Measurements from ENCODE around the gene CLASP1.

CLASP1 gene

GRCh38 chr2:121635371-121635770 is 13.9 kb downstream of the CLASP1 start:
- CTCF ChIA-PET, result interaction anchor here (0.7 to 1.4 kb wide), 2 partner anchors 11 to 83 kb away, joined by 4 to 7 read pairs; no protein-coding TSS in a partner anchor

DNA sequence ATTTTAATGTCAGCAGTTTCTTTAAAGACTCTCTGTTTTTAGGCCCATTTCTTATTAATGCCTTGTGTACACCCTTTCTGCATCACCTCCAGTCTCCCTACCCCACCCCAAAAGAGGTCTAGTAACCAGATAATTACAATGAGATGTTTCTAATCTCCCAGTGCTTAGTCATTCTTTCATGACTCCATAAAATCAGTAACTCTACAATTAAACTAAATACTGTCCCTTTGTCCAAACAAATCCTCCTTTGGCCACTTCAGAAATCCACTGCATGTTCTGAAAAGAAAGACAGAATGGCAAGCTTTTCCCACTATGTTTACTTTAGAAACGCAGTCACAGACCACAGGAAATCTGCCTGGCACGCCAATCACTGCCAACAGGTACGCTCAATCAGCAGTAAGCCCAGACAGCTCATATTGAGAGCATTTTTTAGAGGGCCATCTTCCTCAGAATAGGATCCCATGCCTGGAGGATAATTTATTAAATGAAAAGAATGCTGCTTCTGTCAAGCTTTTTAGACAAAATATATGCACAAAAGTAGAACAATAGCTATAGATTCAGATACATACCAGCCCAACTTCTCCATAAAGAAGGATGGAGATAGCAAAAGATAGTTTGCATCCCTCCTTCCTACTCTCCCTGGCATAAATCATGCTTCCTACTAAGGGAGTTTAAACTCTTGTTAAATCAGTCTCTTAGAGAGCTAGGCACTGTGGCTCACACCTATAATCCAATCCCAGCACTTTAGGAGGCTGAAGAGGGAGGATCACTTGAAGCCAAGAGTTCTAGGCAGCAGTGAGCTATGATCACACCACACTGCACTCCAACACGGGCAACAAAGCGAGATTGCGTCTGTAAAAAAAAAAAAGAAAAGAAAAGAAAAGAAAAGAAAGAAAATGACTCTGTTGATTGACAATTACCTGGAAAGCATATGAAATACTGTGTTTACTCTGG is 14.6 kb downstream of the CLASP1 start:
- CTCF ChIA-PET, result interaction anchor here (1.1 to 1.4 kb wide), 2 partner anchors 39 to 84 kb away, joined by 3 to 7 read pairs; no protein-coding TSS in a partner anchor

More at GRCh38 chr2:121635371-121635770, 13.9 kb downstream of the CLASP1 start:
- H3K4me3 ChIP-seq (ENCODE audit: low read depth, low read length), result no peak overlapping the region
- DNase-seq (ENCODE audit: low read depth, low spot score), result no peak
- POLR2A ChIA-PET, result interaction anchor here (1.3 kb wide), 1 partner anchor 105 kb away, joined by 3 read pairs; the partner anchor contains the start of gene RNU4ATAC
- TF ChIP-seq, protein P1, sequence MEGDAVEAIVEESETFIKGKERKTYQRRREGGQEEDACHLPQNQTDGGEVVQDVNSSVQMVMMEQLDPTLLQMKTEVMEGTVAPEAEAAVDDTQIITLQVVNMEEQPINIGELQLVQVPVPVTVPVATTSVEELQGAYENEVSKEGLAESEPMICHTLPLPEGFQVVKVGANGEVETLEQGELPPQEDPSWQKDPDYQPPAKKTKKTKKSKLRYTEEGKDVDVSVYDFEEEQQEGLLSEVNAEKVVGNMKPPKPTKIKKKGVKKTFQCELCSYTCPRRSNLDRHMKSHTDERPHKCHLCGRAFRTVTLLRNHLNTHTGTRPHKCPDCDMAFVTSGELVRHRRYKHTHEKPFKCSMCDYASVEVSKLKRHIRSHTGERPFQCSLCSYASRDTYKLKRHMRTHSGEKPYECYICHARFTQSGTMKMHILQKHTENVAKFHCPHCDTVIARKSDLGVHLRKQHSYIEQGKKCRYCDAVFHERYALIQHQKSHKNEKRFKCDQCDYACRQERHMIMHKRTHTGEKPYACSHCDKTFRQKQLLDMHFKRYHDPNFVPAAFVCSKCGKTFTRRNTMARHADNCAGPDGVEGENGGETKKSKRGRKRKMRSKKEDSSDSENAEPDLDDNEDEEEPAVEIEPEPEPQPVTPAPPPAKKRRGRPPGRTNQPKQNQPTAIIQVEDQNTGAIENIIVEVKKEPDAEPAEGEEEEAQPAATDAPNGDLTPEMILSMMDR (IDR thresholded peaks at IDR 0.05; ENCODE audit: insufficient read depth, low read length, missing control alignments), result no peak

DNA sequence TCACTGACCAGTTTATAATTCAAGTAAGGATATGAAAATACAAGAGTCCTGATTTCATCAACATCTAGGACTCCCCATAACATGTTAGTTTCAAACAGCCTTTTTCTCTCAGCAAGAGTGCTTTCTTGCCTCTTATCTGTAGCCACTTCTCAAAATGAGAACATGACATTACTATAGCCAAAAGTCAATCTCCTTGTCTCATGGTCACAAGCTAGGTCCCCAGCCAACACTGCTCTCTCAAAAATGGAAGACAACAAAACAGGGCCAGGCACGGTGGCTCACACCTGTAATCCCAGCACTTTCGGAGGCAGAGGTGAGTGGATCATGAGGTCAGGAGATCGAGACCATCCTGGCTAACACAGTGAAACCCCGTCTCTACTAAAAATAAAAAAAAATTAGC is 15.8 kb downstream of the CLASP1 start:
- CTCF ChIA-PET, result no interaction called here
- POLR2A ChIA-PET, result interaction anchor here (0.6 kb wide), 1 partner anchor 27 kb away, joined by 3 read pairs; no protein-coding TSS in a partner anchor
- TF ChIP-seq, protein P1 (IDR thresholded peaks at IDR 0.05; ENCODE audit: insufficient read depth, low read length, missing control alignments), result no peak
- H3K4me3 ChIP-seq (ENCODE audit: low read depth, low read length), result no peak overlapping the region
- no peak for DNase-seq (ENCODE audit: low read depth, low spot score)

More for the DNA sequence above, 14.6 kb downstream of the CLASP1 start:
- TF ChIP-seq, protein P1 (IDR thresholded peaks at IDR 0.05; ENCODE audit: insufficient read depth, low read length, missing control alignments), result no peak
- DNase-seq (ENCODE audit: low read depth, low spot score), result no peak
- POLR2A ChIA-PET, result interaction anchor here (1.3 kb wide), 1 partner anchor 104 kb away, joined by 3 read pairs; the partner anchor contains the start of gene RNU4ATAC
- no peak overlapping the region for H3K4me3 ChIP-seq (ENCODE audit: low read depth, low read length)

GRCh38 chr2:121627525-121628050 is 21.7 kb downstream of the CLASP1 start:
- ChIA-PET POLR2A (no interaction called here), CTCF (no interaction called here)
- no peak for DNase-seq (ENCODE audit: low read depth, low spot score)
- H3K4me3 ChIP-seq (ENCODE audit: low read depth, low read length), result no peak overlapping the region
- TF ChIP-seq, protein P1 (IDR thresholded peaks at IDR 0.05; ENCODE audit: insufficient read depth, low read length, missing control alignments), result no peak

- CTCF ChIA-PET, result interaction anchor here (1.0 kb wide), 1 partner anchor 31 kb away, joined by 3 read pairs; no protein-coding TSS in a partner anchor
- H3K4me3 ChIP-seq (ENCODE audit: low read depth, low read length), result no peak overlapping the region
- DNase-seq (ENCODE audit: low read depth, low spot score), result no peak
- TF ChIP-seq, protein P1 (IDR thresholded peaks at IDR 0.05; ENCODE audit: insufficient read depth, low read length, missing control alignments), result no peak
- POLR2A ChIA-PET, result no interaction called here
Observed at GRCh38 chr2:121626777-121627524, 22.3 kb downstream of the CLASP1 start.
